Upper lobe of left lung (tissue), 6 donors: Measurements from ENCODE around the gene KLK6. TPM values are rescaled to one million over a fixed set of nuclear protein-coding genes. Genes with fewer than 3 reads are reported as not detected.

ENCODE experiments used
- ATAC-seq, 2 donors: fragments of 200-7000 bp; cut with Tn5 transposase; one replicate each; pipeline ENCODE4 v1.9.1; 2022; ENCODE audit warnings: mild to moderate bottlenecking in 2 of 2, moderate library complexity in 2 of 2; ENCODE audit not compliant: low FRiP score in 2 of 2
- DNase-seq, 2 donors: peaks; one replicate each; pipeline ENCODE4 v3.0.0-alpha.2; 2019 to 2020
- H3K27ac ChIP-seq, 4 donors: fragments of 200-600 bp; sonication (generic); one replicate each; pipeline ENCODE4 v1.5.1; 2016 to 2019
- H3K27me3 ChIP-seq, 4 donors: fragments of 200-600 bp; sonication (generic); one replicate each; pipeline ENCODE4 v1.5.1; 2017 to 2019
- H3K36me3 ChIP-seq, 4 donors: fragments of 200-600 bp; sonication (generic); one replicate each; pipeline ENCODE4 v1.5.1; 2016 to 2019
- H3K4me1 ChIP-seq, 4 donors: fragments of 200-600 bp; sonication (generic); one replicate each; pipeline ENCODE4 v1.5.1; 2018 to 2019
- H3K4me3 ChIP-seq, 4 donors: fragments of 200-600 bp; sonication (generic); one replicate each; pipeline ENCODE4 v1.5.1; 2017 to 2019; ENCODE audit warnings: mild to moderate bottlenecking in 2 of 4, moderate library complexity in 1 of 4
- H3K9me3 ChIP-seq, 4 donors: fragments of 200-600 bp; sonication (generic); one replicate each; pipeline ENCODE4 v1.5.1; 2018 to 2019
- CTCF ChIP-seq, 6 experiments: fragments of 450-650 bp in 4 of 6; fragments of 200-600 bp in 2 of 6; sonication (generic) in 2 of 6; IDR thresholded peaks; one replicate each; pipeline ENCODE4 v1.5.1; 2016 to 2019; ENCODE audit warnings: antibody characterized with exemption in 6 of 6
- EP300 ChIP-seq, 4 donors: sonication (generic); formaldehyde crosslinking; IDR thresholded peaks; one replicate each; pipeline ENCODE4 v1.5.1; 2017; ENCODE audit warnings: antibody characterized with exemption in 4 of 4, control low read depth in 2 of 4
- POLR2A ChIP-seq, 4 donors: fragments of 450-650 bp; IDR thresholded peaks; one replicate each; pipeline ENCODE4 v1.5.1; 2016 to 2017; ENCODE audit warnings: antibody characterized with exemption in 4 of 4, mild to moderate bottlenecking in 2 of 4
- POLR2AphosphoS5 ChIP-seq, 2 donors: sonication (generic); formaldehyde crosslinking; IDR thresholded peaks; one replicate each; pipeline ENCODE4 v1.5.1; 2017; ENCODE audit warnings: antibody characterized with exemption in 2 of 2
- WGBS, 2 donors: methylation state at CpG; one replicate each; pipeline ENCODE4 v1.1.5; 2017 to 2018; 5-methylcytosine and 5-hydroxymethylcytosine counted together
- total RNA-seq, 6 donors: library from RNA; depleted of rRNA in 4 of 6; stranded (reverse); fragments of >200 nt in 4 of 6; gene quantifications; one replicate each; pipeline versions ENCODE4 v1.1.0 to v1.2.1, GENCODE V29; 2016 to 2021
- donor health status: DM: no; HTN: no; CAD: no; lungs with moderate emphysema.
- donor health status: DM: no; HTN: yes; CAD: no; lungs with severe emphysema.

Gene KLK6
- total RNA-seq, result not detected

- Histone ChIP-seq H3K4me1 (no peaks in the 10 kb centered on the region), H3K9me3 (no peaks in the 10 kb centered on the region), H3K36me3 (no peaks in the 10 kb centered on the region), H3K27ac (no peak within 1 kb of the TSS), H3K4me3 (no peak within 1 kb of the TSS), H3K27me3 (no peaks in the 10 kb centered on the region)
- 70 to 93% methylated on average over 3 to 10 of the region's 19 CpGs for WGBS, 2 donors
- no peak for ATAC-seq
- no peak for DNase-seq
- TF ChIP-seq CTCF (IDR thresholded peaks at IDR 0.05), result no peak
- TF ChIP-seq EP300 (IDR thresholded peaks at IDR 0.05), result no peak
- no peak for TF ChIP-seq POLR2A (IDR thresholded peaks at IDR 0.05)
- no peak for TF ChIP-seq POLR2AphosphoS5 (IDR thresholded peaks at IDR 0.05)
Observed at GRCh38 chr19:50969413-50969760, at the start of gene KLK6. TSS of gene KLK6 (minus strand) at chr19:50969591. CDS start at chr19:50968104, 1,487 bp downstream.

GRCh38 chr19:51018745-51019543 is 49.6 kb upstream of the KLK6 start:
- DNase-seq (peak; percentile 26 to 81), ATAC-seq (peak; percentile 18 to 66)
- Histone ChIP-seq H3K9me3 (no peaks in the 10 kb centered on the region), H3K4me3 (peak overlapping the region; percentile 13 to 48 (median 34)), H3K36me3 (no peaks in the 10 kb centered on the region), H3K4me1 (peaks cover 8 to 39% (median 20%) of the 10 kb centered on the region in 4 donors), H3K27ac (peak overlapping the region; percentile 37 to 74 (median 53)), H3K27me3 (peaks cover 0 to 27% (median 12%) of the 10 kb centered on the region in 4 donors)
- no peak for TF ChIP-seq POLR2AphosphoS5 (IDR thresholded peaks at IDR 0.05)
- TF ChIP-seq CTCF (IDR thresholded peaks at IDR 0.05), result no peak
- peak in 1 of 4 donors; percentile 24 for TF ChIP-seq POLR2A (IDR thresholded peaks at IDR 0.05)
- TF ChIP-seq EP300 (IDR thresholded peaks at IDR 0.05), result no peak
- WGBS, 2 donors, result 1 to 5% methylated on average over 14 to 35 of the region's 68 CpGs

- Histone ChIP-seq H3K4me1 (peaks cover 8 to 39% (median 20%) of the 10 kb centered on the region in 4 donors), H3K36me3 (no peaks in the 10 kb centered on the region), H3K27me3 (peaks cover 0 to 27% (median 12%) of the 10 kb centered on the region in 4 donors), H3K27ac (no peak overlapping the region), H3K4me3 (peak overlapping the region in 3 of 4 donors; percentile 15 to 36 (median 32)), H3K9me3 (no peaks in the 10 kb centered on the region)
- TF ChIP-seq POLR2A (IDR thresholded peaks at IDR 0.05), result no peak
- TF ChIP-seq CTCF (IDR thresholded peaks at IDR 0.05), result peak; percentile 32 to 81 (median 66)
- ATAC-seq, result peak in 1 of 2 donors; percentile 69
- WGBS, 2 donors, result 3% methylated on average over 44 to 64 of the region's 68 CpGs
- peak; percentile 26 to 84 for DNase-seq
Observed at GRCh38 chr19:51016798-51017683, 47.6 kb upstream of the KLK6 start.

- DNase-seq (no peak), ATAC-seq (no peak)
- no peaks in the 10 kb centered on the region for H3K36me3 ChIP-seq
- no peaks in the 10 kb centered on the region for H3K9me3 ChIP-seq
- WGBS, 2 donors, result 79 to 84% methylated on average over 8 to 19 of the region's 19 CpGs
- peaks cover 0 to 27% (median 12%) of the 10 kb centered on the region in 4 donors for H3K27me3 ChIP-seq
- H3K27ac ChIP-seq, result no peak overlapping the region
- H3K4me3 ChIP-seq, result no peak overlapping the region
- TF ChIP-seq EP300 (IDR thresholded peaks at IDR 0.05) (no peak), CTCF (IDR thresholded peaks at IDR 0.05) (no peak), POLR2AphosphoS5 (IDR thresholded peaks at IDR 0.05) (no peak), POLR2A (IDR thresholded peaks at IDR 0.05) (no peak)
- H3K4me1 ChIP-seq, result peaks cover 8 to 38% (median 20%) of the 10 kb centered on the region in 4 donors
Observed at GRCh38 chr19:51015691-51016267, 46.4 kb upstream of the KLK6 start.
